HEK293T (cell line): Measurements from ENCODE around the gene NR5A1.

Source experiments
- CTCF ChIA-PET: fragments of 350-600 bp; formaldehyde crosslinking; extraction: SDS; loops from one replicate; lab custom pipeline; 2021; ENCODE audit warnings: antibody characterized with exemption, inconsistent platforms; lab: Yijun Ruan, JAX
- POLR2A ChIA-PET: fragments of 350-600 bp; formaldehyde crosslinking; extraction: SDS; loops from one replicate; lab custom pipeline; 2020; ENCODE audit warnings: antibody characterized with exemption, inconsistent platforms; lab: Yijun Ruan, JAX
- DNase-seq: peaks from one replicate; pipeline ENCODE4 v3.0.0; 2012; ENCODE audit warnings: mixed read lengths; ENCODE audit errors: extremely low spot score
- ARNT ChIP-seq: fragments of 450-650 bp; IDR thresholded peaks from 2 replicates; pipeline ENCODE4 v1.6.1; 2017; ENCODE audit warnings: mild to moderate bottlenecking
- BHLHE40 ChIP-seq: fragments of 450-650 bp; IDR thresholded peaks from 2 replicates; pipeline ENCODE4 v1.6.1; 2016; ENCODE audit warnings: mild to moderate bottlenecking, moderate library complexity, borderline replicate concordance
- CTBP1 ChIP-seq: fragments of 450-650 bp; IDR thresholded peaks from 2 replicates; pipeline ENCODE4 v1.6.1; 2016; ENCODE audit warnings: borderline replicate concordance
- ELF4 ChIP-seq: fragments of 450-650 bp; IDR thresholded peaks from 2 replicates; pipeline ENCODE4 v1.6.1; 2017; ENCODE audit warnings: antibody characterized with exemption
- FOXA1 ChIP-seq: fragments of 450-650 bp; IDR thresholded peaks from 2 replicates; pipeline ENCODE4 v1.6.1; 2016; ENCODE audit warnings: mild to moderate bottlenecking
- FOXK2 ChIP-seq: fragments of 450-650 bp; IDR thresholded peaks from 2 replicates; pipeline ENCODE4 v1.6.1; 2016; ENCODE audit warnings: mild to moderate bottlenecking
- FOXM1 ChIP-seq: fragments of 450-650 bp; IDR thresholded peaks from 2 replicates; pipeline ENCODE4 v1.6.1; 2017; ENCODE audit warnings: mild to moderate bottlenecking, borderline replicate concordance
- HDGF ChIP-seq: fragments of 450-650 bp; IDR thresholded peaks from 2 replicates; pipeline ENCODE4 v1.6.1; 2017; ENCODE audit warnings: antibody characterized with exemption, borderline replicate concordance
- L3MBTL2 ChIP-seq: fragments of 450-650 bp; conservative IDR thresholded peaks from 2 replicates; pipeline ENCODE4 v1.6.1; 2016; ENCODE audit warnings: mild to moderate bottlenecking
- LEF1 ChIP-seq: fragments of 450-650 bp; IDR thresholded peaks from 2 replicates; pipeline ENCODE4 v1.6.1; 2017; ENCODE audit warnings: mild to moderate bottlenecking, borderline replicate concordance
- NFRKB ChIP-seq: fragments of 450-650 bp; IDR thresholded peaks from 2 replicates; pipeline ENCODE4 v1.6.1; 2016; ENCODE audit warnings: mild to moderate bottlenecking, moderate library complexity
- PKNOX1 ChIP-seq: fragments of 450-650 bp; IDR thresholded peaks from 2 replicates; pipeline ENCODE4 v1.6.1; 2016
- SP1 ChIP-seq: fragments of 450-650 bp; IDR thresholded peaks from 2 replicates; pipeline ENCODE4 v1.6.1; 2017
- SUZ12 ChIP-seq: fragments of 450-650 bp; IDR thresholded peaks from 2 replicates; pipeline ENCODE4 v1.6.1; 2016; ENCODE audit warnings: mild to moderate bottlenecking
- TARDBP ChIP-seq: fragments of 450-650 bp; IDR thresholded peaks from 2 replicates; pipeline ENCODE4 v1.6.1; 2016
- ZNF384 ChIP-seq: fragments of 450-650 bp; IDR thresholded peaks from 2 replicates; pipeline ENCODE4 v1.6.1; 2016

The NR5A1 gene

DNA sequence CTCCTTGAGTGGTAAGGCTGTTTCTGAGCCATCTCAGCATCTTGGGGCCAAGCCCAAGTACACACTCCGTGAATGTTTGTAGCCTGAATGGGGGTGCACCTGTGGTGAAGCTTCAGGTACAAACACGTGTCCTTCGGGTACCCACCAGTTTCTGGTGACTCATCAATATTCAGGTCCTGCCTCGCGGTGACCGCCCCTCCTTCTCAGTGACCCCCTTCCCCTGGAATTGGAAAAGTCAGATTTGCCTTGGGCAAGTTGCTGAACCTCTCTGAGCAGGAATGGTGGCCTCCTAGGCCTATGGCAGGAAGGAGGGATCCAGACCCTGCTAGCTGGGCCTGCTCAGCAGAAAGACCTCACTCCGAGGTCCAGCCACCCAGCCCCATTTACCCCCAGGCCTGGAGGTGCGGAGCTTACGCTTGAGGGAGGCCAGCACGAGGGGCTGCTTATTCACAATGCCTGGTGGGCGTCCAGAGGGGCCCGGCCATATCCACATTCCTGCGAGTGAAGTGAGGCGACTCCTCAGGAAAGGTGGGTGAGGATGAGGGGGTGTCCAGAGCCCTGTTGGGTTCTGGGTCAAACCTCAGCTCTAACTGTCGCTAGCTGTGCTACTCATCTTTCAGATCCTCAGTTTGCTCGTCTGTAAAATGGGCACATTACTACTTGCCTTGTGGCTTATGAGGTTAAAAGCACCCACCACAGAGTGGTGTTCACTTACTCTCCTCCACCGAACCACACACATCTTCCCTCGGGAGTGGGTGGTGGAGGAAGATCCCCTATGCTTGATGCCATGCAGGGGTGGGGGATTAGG lies 49.9 kb downstream of the NR5A1 start:
- ChIA-PET CTCF (interaction anchor here (1.0 kb wide), 1 partner anchor 23 kb away, joined by 3 read pairs; no protein-coding TSS in a partner anchor), POLR2A (no interaction called here)
- TF ChIP-seq SP1 (no peak), NFRKB (no peak), LEF1 (no peak), ZNF384 (no peak), FOXK2 (no peak), CTBP1 (no peak), ELF4 (no peak), TARDBP (no peak), FOXA1 (no peak), HDGF (no peak), PKNOX1 (no peak)
- DNase-seq: no peak

GRCh38 chr9:124456341-124457078 lies 50.7 kb downstream of the NR5A1 start:
- TF ChIP-seq L3MBTL2 (no peak), SP1 (no peak), TARDBP (no peak), LEF1 (no peak), CTBP1 (no peak), NFRKB (no peak), ZNF384 (no peak), PKNOX1 (no peak), ELF4 (no peak), HDGF (no peak), FOXK2 (no peak), ARNT (no peak), BHLHE40 (no peak), FOXA1 (no peak)
- POLR2A ChIA-PET: no interaction called here
- DNase-seq: no peak
- CTCF ChIA-PET: interaction anchor here (1.0 kb wide), 1 partner anchor 24 kb away, joined by 3 read pairs; no protein-coding TSS in a partner anchor

DNA sequence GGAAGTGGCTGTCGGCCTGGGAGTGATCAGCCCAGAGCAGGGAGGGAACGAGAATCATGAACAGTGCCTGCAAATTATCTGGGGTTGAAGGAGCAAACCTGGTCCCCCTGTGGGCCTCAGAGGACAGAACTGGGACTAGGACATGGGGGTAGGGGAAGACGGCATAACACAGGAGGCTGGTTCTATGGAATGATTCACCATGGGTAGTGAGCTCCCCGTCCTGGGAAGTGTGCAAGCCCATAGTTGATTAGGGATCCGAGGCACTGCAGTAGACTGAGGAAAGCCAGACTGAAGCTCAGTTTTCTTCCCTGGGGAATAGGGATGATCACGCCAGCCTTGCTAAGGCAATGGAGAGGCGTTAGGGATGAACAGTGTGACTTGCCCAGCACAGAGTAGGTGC lies 51.4 kb downstream of the NR5A1 start:
- TF ChIP-seq L3MBTL2 (no peak), LEF1 (no peak), FOXK2 (no peak), NFRKB (no peak), PKNOX1 (no peak), HDGF (no peak), SUZ12 (no peak), ZNF384 (no peak), BHLHE40 (no peak), ELF4 (no peak)
- ChIA-PET CTCF (no interaction called here), POLR2A (no interaction called here)
- no peak for DNase-seq

DNA sequence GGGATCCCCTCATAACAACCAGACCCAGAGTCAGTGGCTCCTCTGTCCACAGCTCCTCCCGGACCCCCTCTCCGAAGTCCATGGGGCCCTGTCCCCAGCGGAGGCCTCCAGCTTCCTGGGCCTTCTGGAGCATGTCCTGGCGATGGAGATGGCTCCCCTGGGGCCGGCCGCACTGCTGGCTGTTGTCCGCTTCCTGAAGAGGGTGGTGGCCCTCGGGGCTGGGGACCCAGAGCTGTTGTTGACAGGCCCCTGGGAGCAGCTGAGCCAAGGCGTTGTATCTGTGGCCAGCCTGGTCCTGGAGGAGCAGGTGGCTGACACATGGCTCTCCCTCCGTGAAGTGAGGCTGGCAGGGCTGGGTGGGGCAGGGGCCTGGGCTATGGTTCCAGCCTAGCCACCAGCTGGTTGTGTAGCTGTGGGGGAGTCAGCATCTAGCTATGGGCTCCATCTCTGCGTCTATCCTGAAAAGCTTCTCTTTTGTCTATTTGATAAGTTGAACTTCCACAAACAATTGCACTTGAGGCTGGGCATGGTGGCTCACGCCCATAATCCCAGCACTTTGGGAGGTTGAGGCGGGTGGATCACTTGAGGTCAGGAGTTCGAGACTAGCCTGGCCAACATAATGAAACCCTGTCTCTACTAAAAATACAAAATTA lies 52.3 kb downstream of the NR5A1 start:
- ChIA-PET POLR2A (no interaction called here), CTCF (interaction anchor here (0.7 kb wide), 1 partner anchor 7 kb away, joined by 6 read pairs; no protein-coding TSS in a partner anchor)
- no peak for DNase-seq
- TF ChIP-seq L3MBTL2 (no peak), SP1 (no peak), SUZ12 (no peak), FOXA1 (no peak), PKNOX1 (no peak), FOXK2 (no peak), LEF1 (no peak), FOXM1 (no peak), ELF4 (no peak), BHLHE40 (no peak), ARNT (no peak), TARDBP (no peak), ZNF384 (no peak), NFRKB (no peak), CTBP1 (no peak), HDGF (no peak)

GRCh38 chr9:124454296-124454695 lies 52.9 kb downstream of the NR5A1 start:
- DNase-seq: no peak
- ChIA-PET POLR2A (no interaction called here), CTCF (no interaction called here)
- TF ChIP-seq TARDBP: no peak
- TF ChIP-seq SP1: no peak
- no peak for TF ChIP-seq FOXA1
- no peak for TF ChIP-seq ZNF384
- TF ChIP-seq NFRKB: no peak
- TF ChIP-seq ARNT: no peak
- no peak for TF ChIP-seq FOXM1
- TF ChIP-seq L3MBTL2: no peak
- no peak for TF ChIP-seq FOXK2
- TF ChIP-seq CTBP1: no peak
- no peak for TF ChIP-seq BHLHE40
- TF ChIP-seq HDGF: no peak
- TF ChIP-seq LEF1: no peak
- no peak for TF ChIP-seq SUZ12
- no peak for TF ChIP-seq PKNOX1
